SK-N-SH (cell line): ENCODE data around the gene PMEPA1. TPM values are rescaled to one million over a fixed set of nuclear protein-coding genes. Genes with fewer than 3 reads are reported as not detected.

Source experiments
- CTCF ChIA-PET: fragments of 300-600, 350-600 bp; formaldehyde crosslinking; extraction: SDS; loops from one replicate; lab custom pipeline; 2021; lab: Yijun Ruan, JAX
- POLR2A ChIA-PET: fragments of 350-600 bp; sonication (Branson Sonifier 250); formaldehyde crosslinking; extraction: SDS; loops from one replicate; lab custom pipeline; 2020; ENCODE audit warnings: antibody characterized with exemption, inconsistent platforms; lab: Yijun Ruan, JAX
- DNase-seq: peaks from one replicate; pipeline ENCODE4 v3.0.0; 2012
- H2AFZ ChIP-seq: fragments of 200-600 bp; sonication (generic); 2 replicates; pipeline ENCODE4 v1.8.1; 2016; ENCODE audit warnings: antibody characterized with exemption, mild to moderate bottlenecking, low read depth
- H3F3A ChIP-seq: fragments of 200-600 bp; sonication (generic); replicated peaks from 2 replicates; pipeline ENCODE3; 2016; ENCODE audit warnings: antibody characterized with exemption, mild to moderate bottlenecking; ENCODE audit not compliant: insufficient read depth
- H3K27ac ChIP-seq, 2 experiments: fragments of 200-500 bp in 1 of 2; fragments of 200-600 bp in 1 of 2; sonication (Bioruptor generic) in 1 of 2; sonication (generic), shearing (Covaris generic) in 1 of 2; 2 replicates each; pipeline versions ENCODE4 v1.5.1 to v1.6.1; 2014 to 2016; ENCODE audit warnings: low read depth in 2 of 2, inconsistent platforms in 1 of 2, low read length in 1 of 2, mild to moderate bottlenecking in 1 of 2, mixed read lengths in 1 of 2
- H3K27me3 ChIP-seq: fragments of 200-600 bp; sonication (generic), shearing (Covaris generic); 2 replicates; pipeline ENCODE4 v1.6.1; 2016; ENCODE audit warnings: mixed run types; ENCODE audit not compliant: insufficient read depth
- H3K36me3 ChIP-seq, 2 experiments: fragments of 200-500 bp in 1 of 2; fragments of 200-600 bp in 1 of 2; sonication (Bioruptor generic) in 1 of 2; sonication (generic) in 1 of 2; replicated peaks in 1 of 2; 2 replicates each; pipeline versions ENCODE3 to v1.5.1; 2014 to 2016; ENCODE audit warnings: low read length in 1 of 2, mild to moderate bottlenecking in 1 of 2; ENCODE audit not compliant: insufficient read depth in 2 of 2, control insufficient read depth in 1 of 2
- H3K4me1 ChIP-seq, 2 experiments: fragments of 200-500 bp in 1 of 2; fragments of 200-600 bp in 1 of 2; sonication (Bioruptor generic) in 1 of 2; sonication (generic), shearing (Covaris generic) in 1 of 2; 2 replicates each; pipeline versions ENCODE4 v1.5.1 to v1.6.1; 2014 to 2016; ENCODE audit warnings: low read depth in 1 of 2, low read length in 1 of 2, mixed run types in 1 of 2; ENCODE audit not compliant: insufficient read depth in 2 of 2, control insufficient read depth in 1 of 2
- H3K4me2 ChIP-seq: fragments of 200-600 bp; sonication (generic), shearing (Covaris generic); 2 replicates; pipeline ENCODE4 v1.6.1; 2017; ENCODE audit warnings: mixed run types
- H3K4me3 ChIP-seq, 2 experiments: fragments of 200-500 bp in 1 of 2; fragments of 200-600 bp in 1 of 2; sonication (Bioruptor generic) in 1 of 2; sonication (generic), shearing (Covaris generic) in 1 of 2; 2 replicates each; pipeline versions ENCODE4 v1.5.1 to v1.8.1; 2014 to 2016; ENCODE audit warnings: low read depth in 2 of 2, inconsistent platforms in 1 of 2, low read length in 1 of 2, mild to moderate bottlenecking in 1 of 2, mixed read lengths in 1 of 2, moderate library complexity in 1 of 2
- H3K79me2 ChIP-seq: fragments of 200-600 bp; sonication (generic); 2 replicates; pipeline ENCODE4 v1.8.1; 2017; ENCODE audit warnings: mild to moderate bottlenecking; ENCODE audit not compliant: insufficient read depth
- H3K9ac ChIP-seq: fragments of 200-600 bp; sonication (generic); 2 replicates; pipeline ENCODE4 v1.6.1; 2017; ENCODE audit warnings: mixed run types
- H3K9me2 ChIP-seq: fragments of 200-600 bp; sonication (generic); 2 replicates; pipeline ENCODE4 v1.6.1; 2017; ENCODE audit warnings: mixed run types
- H3K9me3 ChIP-seq: fragments of 200-600 bp; sonication (generic); 2 replicates; pipeline ENCODE4 v1.6.1; 2017; ENCODE audit warnings: mixed run types, mild to moderate bottlenecking, moderate library complexity
- H4K20me1 ChIP-seq: fragments of 200-600 bp; sonication (generic); 2 replicates; pipeline ENCODE4 v1.6.1; 2017; ENCODE audit warnings: mild to moderate bottlenecking, mixed run types; ENCODE audit not compliant: insufficient read depth
- CHD2 ChIP-seq: fragments of 150-350 bp; IDR thresholded peaks from 2 replicates; pipeline ENCODE4 v1.6.1; 2018; ENCODE audit warnings: low read length; ENCODE audit not compliant: partially characterized antibody
- ELF1 ChIP-seq: IDR thresholded peaks from 2 replicates; pipeline ENCODE4 v1.4.0; 2012
- EZH2phosphoT487 ChIP-seq: fragments of 200-600 bp; sonication (generic); IDR thresholded peaks from 2 replicates; pipeline ENCODE4 v1.6.1; 2017; ENCODE audit warnings: low read depth, mixed run types, mild to moderate bottlenecking, antibody characterized with exemption, moderate library complexity, borderline replicate concordance
- FOSL2 ChIP-seq: IDR thresholded peaks from 2 replicates; pipeline ENCODE4 v1.4.0; 2012; ENCODE audit warnings: low read depth, mild to moderate bottlenecking, moderate library complexity, borderline replicate concordance
- FOXJ3 ChIP-seq: sonication (generic); formaldehyde crosslinking; IDR thresholded peaks from 2 replicates; pipeline ENCODE4 v1.5.1; 2020; ENCODE audit warnings: mild to moderate bottlenecking, missing genetic modification reagents
- JUND ChIP-seq: IDR thresholded peaks from 2 replicates; pipeline ENCODE4 v1.4.0; 2012
- NRF1 ChIP-seq: IDR thresholded peaks from 2 replicates; pipeline ENCODE4 v1.6.1; 2012; ENCODE audit warnings: low read depth, mild to moderate bottlenecking, low read length
- POLR2AphosphoS5 ChIP-seq: IDR thresholded peaks from 2 replicates; pipeline ENCODE4 v1.6.1; 2012; ENCODE audit warnings: low read depth, low read length
- REST ChIP-seq: IDR thresholded peaks from 2 replicates; pipeline ENCODE4 v1.6.1; 2012; ENCODE audit warnings: mild to moderate bottlenecking, low read depth, low read length, moderate library complexity
- RXRA ChIP-seq: IDR thresholded peaks from 2 replicates; pipeline ENCODE4 v1.4.0; 2012; ENCODE audit warnings: low read depth, mild to moderate bottlenecking, borderline replicate concordance
- TCF12 ChIP-seq: IDR thresholded peaks from 2 replicates; pipeline ENCODE4 v1.4.0; 2012
- TEAD4 ChIP-seq: IDR thresholded peaks from 2 replicates; pipeline ENCODE4 v1.4.0; 2012; ENCODE audit warnings: mild to moderate bottlenecking, borderline replicate concordance; ENCODE audit not compliant: insufficient read depth
- ZBTB33 ChIP-seq: IDR thresholded peaks from 2 replicates; pipeline ENCODE4 v1.4.0; 2012; ENCODE audit warnings: low read depth, borderline replicate concordance
- WGBS: methylation state at CpG from one replicate; pipeline ENCODE4 v1.1.6; 2017; ENCODE audit warnings: low lambda C conversion rate; 5-methylcytosine and 5-hydroxymethylcytosine counted together
- polyA plus RNA-seq, 3 experiments: library from polyadenylated mRNA; depleted of rRNA; stranded (reverse); fragments of >200 nt; gene quantifications; 2 replicates each; pipeline ENCODE4 v1.2.3, GENCODE V29; 2012

Gene PMEPA1
- polyA plus RNA-seq, 1 of the 3 experiments (the other 2 are of a cell fraction), result 7.1 TPM

GRCh38 chr20:57751411-57751810, 41.6 kb upstream of the PMEPA1 start:
- no peaks in the 10 kb centered on the region for H3K9me2 ChIP-seq
- no peaks in the 10 kb centered on the region for H3K9me3 ChIP-seq
- POLR2A ChIA-PET, result no interaction called here
- CTCF ChIA-PET, result interaction anchor here (0.6 kb wide), 1 partner anchor 11 kb away, joined by 3 read pairs; no protein-coding TSS in a partner anchor
- DNase-seq, result no peak
- H3K4me1 ChIP-seq, result peaks cover 14 to 45% of the 10 kb centered on the region in 2 experiments
- peaks cover 13% of the 10 kb centered on the region for H3F3A ChIP-seq
- WGBS, result 92% methylated on average over 5 of the region's 5 CpGs
- H3K4me2 ChIP-seq, result no peak overlapping the region
- no peak for TF ChIP-seq FOXJ3 (CRISPR knock-in tag)
- no peak for TF ChIP-seq TCF12
- no peak for TF ChIP-seq NRF1
- no peak for TF ChIP-seq ZBTB33
- no peak for TF ChIP-seq FOSL2
- no peak for TF ChIP-seq CHD2
- no peak for TF ChIP-seq TEAD4
- no peak for TF ChIP-seq ELF1
- no peak for TF ChIP-seq EZH2phosphoT487
- no peak overlapping the region for H3K4me3 ChIP-seq
- H3K79me2 ChIP-seq, result no peaks in the 10 kb centered on the region
- H2AFZ ChIP-seq, result no peak overlapping the region
- H4K20me1 ChIP-seq, result no peaks in the 10 kb centered on the region
- no peaks in the 10 kb centered on the region for H3K36me3 ChIP-seq
- H3K9ac ChIP-seq, result no peak overlapping the region
- no peaks in the 10 kb centered on the region for H3K27me3 ChIP-seq
- H3K27ac ChIP-seq, result no peak overlapping the region

GRCh38 chr20:57749869-57750268, 40.1 kb upstream of the PMEPA1 start:
- no peaks in the 10 kb centered on the region for H3K9me2 ChIP-seq
- H3K79me2 ChIP-seq, result no peaks in the 10 kb centered on the region
- H3K4me2 ChIP-seq, result no peak overlapping the region
- ChIA-PET POLR2A (no interaction called here), CTCF (interaction anchor here (1.1 kb wide), 1 partner anchor 127 kb away, joined by 3 read pairs; no protein-coding TSS in a partner anchor)
- H3F3A ChIP-seq, result peaks cover 13% of the 10 kb centered on the region
- H3K4me1 ChIP-seq, result peaks cover 14 to 48% of the 10 kb centered on the region in 2 experiments
- DNase-seq, result no peak
- no peak overlapping the region for H3K9ac ChIP-seq
- WGBS, result over 99% methylated on average over 7 of the region's 7 CpGs
- no peaks in the 10 kb centered on the region for H4K20me1 ChIP-seq
- no peak overlapping the region for H2AFZ ChIP-seq
- no peaks in the 10 kb centered on the region for H3K36me3 ChIP-seq
- H3K4me3 ChIP-seq, result no peak overlapping the region
- no peaks in the 10 kb centered on the region for H3K27me3 ChIP-seq
- H3K27ac ChIP-seq, result peak overlapping the region in 1 of 2 experiments; percentile 95; a peak in 2 of 4 replicates
- no peaks in the 10 kb centered on the region for H3K9me3 ChIP-seq
- TF ChIP-seq REST (no peak), TEAD4 (no peak), POLR2AphosphoS5 (no peak), RXRA (no peak), JUND (no peak)
